ENCODE measurements around the gene CYB5B. TPM values are rescaled to one million over a fixed set of nuclear protein-coding genes. Genes with fewer than 3 reads are reported as not detected.

The CYB5B gene
- total RNA-seq, 1 donor from 2014 or later = 71.8 TPM

- no peak for DNase-seq (ENCODE audit: low spot score)
- H3K9me3 Mint-ChIP-seq (ENCODE audit: low read depth) = no peaks in the 10 kb centered on the region
These were observed 50.0 kb downstream of the CYB5B start for GRCh38 chr16:69474408-69474807.

DNA sequence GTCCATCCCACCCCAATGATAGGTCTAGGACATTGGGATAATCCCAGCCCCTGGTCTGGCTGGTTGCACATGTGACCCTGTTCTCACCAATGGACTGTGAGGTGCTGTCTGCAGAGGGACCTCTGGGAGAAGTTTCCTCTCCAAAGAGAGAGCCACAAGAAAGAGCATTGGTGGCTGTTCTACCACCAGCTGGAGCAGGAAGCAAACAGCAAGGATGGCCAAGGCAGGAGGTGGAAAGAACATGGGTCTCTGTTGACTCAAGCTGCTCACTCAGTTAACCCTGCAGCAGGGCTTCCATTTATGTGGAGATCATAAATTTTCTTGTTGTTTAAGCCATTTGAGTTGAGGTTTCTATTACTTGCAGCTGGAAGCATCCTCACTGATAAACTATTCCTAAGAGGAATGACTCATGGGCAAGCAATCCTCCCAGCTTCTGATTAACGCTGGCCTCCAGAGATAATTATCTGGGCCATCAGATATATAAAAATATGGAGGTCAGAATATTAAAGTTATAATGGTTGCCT lies 52.6 kb downstream of the CYB5B start:
- peaks cover 4% of the 10 kb centered on the region for H3K9me3 Mint-ChIP-seq (ENCODE audit: low read depth)
- peak overlapping the region; percentile 22 for H3K27ac Mint-ChIP-seq (ENCODE audit: unreplicated experiment)
- H3K27me3 Mint-ChIP-seq (ENCODE audit: low read depth) = no peaks in the 10 kb centered on the region
- H3K4me3 Mint-ChIP-seq (ENCODE audit: unreplicated experiment) = no peak overlapping the region
- TF ChIP-seq, protein P1, sequence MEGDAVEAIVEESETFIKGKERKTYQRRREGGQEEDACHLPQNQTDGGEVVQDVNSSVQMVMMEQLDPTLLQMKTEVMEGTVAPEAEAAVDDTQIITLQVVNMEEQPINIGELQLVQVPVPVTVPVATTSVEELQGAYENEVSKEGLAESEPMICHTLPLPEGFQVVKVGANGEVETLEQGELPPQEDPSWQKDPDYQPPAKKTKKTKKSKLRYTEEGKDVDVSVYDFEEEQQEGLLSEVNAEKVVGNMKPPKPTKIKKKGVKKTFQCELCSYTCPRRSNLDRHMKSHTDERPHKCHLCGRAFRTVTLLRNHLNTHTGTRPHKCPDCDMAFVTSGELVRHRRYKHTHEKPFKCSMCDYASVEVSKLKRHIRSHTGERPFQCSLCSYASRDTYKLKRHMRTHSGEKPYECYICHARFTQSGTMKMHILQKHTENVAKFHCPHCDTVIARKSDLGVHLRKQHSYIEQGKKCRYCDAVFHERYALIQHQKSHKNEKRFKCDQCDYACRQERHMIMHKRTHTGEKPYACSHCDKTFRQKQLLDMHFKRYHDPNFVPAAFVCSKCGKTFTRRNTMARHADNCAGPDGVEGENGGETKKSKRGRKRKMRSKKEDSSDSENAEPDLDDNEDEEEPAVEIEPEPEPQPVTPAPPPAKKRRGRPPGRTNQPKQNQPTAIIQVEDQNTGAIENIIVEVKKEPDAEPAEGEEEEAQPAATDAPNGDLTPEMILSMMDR (IDR thresholded peaks at IDR 0.05) = no peak
- DNase-seq (ENCODE audit: low spot score) = no peak
- no peaks in the 10 kb centered on the region for H3K36me3 Mint-ChIP-seq (ENCODE audit: low read depth)
- H3K4me1 Mint-ChIP-seq (ENCODE audit: low read depth) = peaks cover 35% of the 10 kb centered on the region

More at GRCh38 chr16:69474408-69474807, 50.0 kb downstream of the CYB5B start:
- Mint-ChIP-seq H3K36me3 (ENCODE audit: low read depth) (no peaks in the 10 kb centered on the region), H3K4me1 (ENCODE audit: low read depth) (peaks cover 32% of the 10 kb centered on the region), H3K27ac (ENCODE audit: unreplicated experiment) (no peak overlapping the region), H3K27me3 (ENCODE audit: low read depth) (no peaks in the 10 kb centered on the region), H3K4me3 (ENCODE audit: unreplicated experiment) (no peak overlapping the region)
- TF ChIP-seq, protein P1 (IDR thresholded peaks at IDR 0.05) = no peak

GRCh38 chr16:69477546-69477945 lies 53.1 kb downstream of the CYB5B start:
- Mint-ChIP-seq H3K27ac (ENCODE audit: unreplicated experiment) (peak overlapping the region; percentile 22), H3K36me3 (ENCODE audit: low read depth) (no peaks in the 10 kb centered on the region), H3K4me1 (ENCODE audit: low read depth) (peaks cover 40% of the 10 kb centered on the region), H3K9me3 (ENCODE audit: low read depth) (peaks cover 4% of the 10 kb centered on the region), H3K27me3 (ENCODE audit: low read depth) (no peaks in the 10 kb centered on the region), H3K4me3 (ENCODE audit: unreplicated experiment) (no peak overlapping the region)
- TF ChIP-seq, protein P1 (IDR thresholded peaks at IDR 0.05) = no peak
- DNase-seq (ENCODE audit: low spot score) = no peak

DNA sequence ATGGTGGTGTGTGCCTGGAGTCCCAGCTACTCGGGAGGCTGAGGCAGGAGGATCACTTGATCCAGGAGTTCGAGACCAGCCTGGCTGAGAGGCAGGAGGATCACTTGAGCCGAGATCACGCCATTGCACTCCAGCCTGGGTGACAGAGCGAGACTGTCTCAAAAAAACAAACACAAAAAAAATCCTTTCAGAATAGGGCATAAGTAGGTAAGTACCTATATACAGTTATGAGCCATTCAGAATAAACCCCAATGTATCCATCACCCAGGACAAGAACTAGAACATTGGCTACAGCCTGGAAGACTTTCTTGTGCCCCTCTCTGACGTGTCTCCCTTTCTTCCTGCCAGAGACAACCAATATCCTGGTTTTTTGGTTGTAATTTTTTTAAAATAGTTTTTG lies 54.3 kb downstream of the CYB5B start:
- Mint-ChIP-seq H3K27me3 (ENCODE audit: low read depth) (no peaks in the 10 kb centered on the region), H3K36me3 (ENCODE audit: low read depth) (no peaks in the 10 kb centered on the region), H3K27ac (ENCODE audit: unreplicated experiment) (no peak overlapping the region), H3K4me3 (ENCODE audit: unreplicated experiment) (no peak overlapping the region), H3K4me1 (ENCODE audit: low read depth) (peaks cover 39% of the 10 kb centered on the region), H3K9me3 (ENCODE audit: low read depth) (peaks cover 4% of the 10 kb centered on the region)
- no peak for DNase-seq (ENCODE audit: low spot score)
- TF ChIP-seq, protein P1 (IDR thresholded peaks at IDR 0.05) = no peak

DNA sequence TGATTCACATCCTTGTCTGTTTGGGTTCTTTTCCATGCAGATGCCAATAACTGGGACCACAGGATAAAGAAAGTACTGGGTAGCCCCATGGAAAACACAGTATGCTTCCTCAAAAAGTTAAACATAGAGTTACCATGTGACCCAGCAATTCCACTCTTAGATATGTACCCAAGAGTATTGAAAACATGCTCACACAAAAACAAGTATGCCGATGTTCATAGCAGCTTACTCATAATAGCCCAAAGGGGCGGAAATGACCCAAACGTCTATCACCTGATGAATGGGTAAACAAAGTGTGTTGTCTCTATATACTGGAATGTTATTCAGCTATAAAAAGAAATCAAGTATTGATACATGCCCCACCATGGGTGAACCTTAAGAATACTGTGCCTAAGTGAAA lies 55.4 kb downstream of the CYB5B start:
- Mint-ChIP-seq H3K9me3 (ENCODE audit: low read depth) (peaks cover 4% of the 10 kb centered on the region), H3K4me3 (ENCODE audit: unreplicated experiment) (no peak overlapping the region), H3K4me1 (ENCODE audit: low read depth) (peaks cover 31% of the 10 kb centered on the region), H3K36me3 (ENCODE audit: low read depth) (no peaks in the 10 kb centered on the region), H3K27ac (ENCODE audit: unreplicated experiment) (no peak overlapping the region), H3K27me3 (ENCODE audit: low read depth) (no peaks in the 10 kb centered on the region)
- TF ChIP-seq, protein P1 (IDR thresholded peaks at IDR 0.05) = no peak
- DNase-seq (ENCODE audit: low spot score) = no peak
